NCI-H748 treated with DMSO at 0.1 percent for 48 hours (cell line): ENCODE results near the gene ARHGEF19.
"Not testable (repeated sequence)": the region's sequence is repeated elsewhere in the genome, so short reads cannot be mapped to it uniquely, and the experiment has no call there.

Source experiments
- DNase-seq: peaks from one replicate; lab custom pipeline; 2025; lab: John Stamatoyannopoulos, UW

Gene ARHGEF19

DNA sequence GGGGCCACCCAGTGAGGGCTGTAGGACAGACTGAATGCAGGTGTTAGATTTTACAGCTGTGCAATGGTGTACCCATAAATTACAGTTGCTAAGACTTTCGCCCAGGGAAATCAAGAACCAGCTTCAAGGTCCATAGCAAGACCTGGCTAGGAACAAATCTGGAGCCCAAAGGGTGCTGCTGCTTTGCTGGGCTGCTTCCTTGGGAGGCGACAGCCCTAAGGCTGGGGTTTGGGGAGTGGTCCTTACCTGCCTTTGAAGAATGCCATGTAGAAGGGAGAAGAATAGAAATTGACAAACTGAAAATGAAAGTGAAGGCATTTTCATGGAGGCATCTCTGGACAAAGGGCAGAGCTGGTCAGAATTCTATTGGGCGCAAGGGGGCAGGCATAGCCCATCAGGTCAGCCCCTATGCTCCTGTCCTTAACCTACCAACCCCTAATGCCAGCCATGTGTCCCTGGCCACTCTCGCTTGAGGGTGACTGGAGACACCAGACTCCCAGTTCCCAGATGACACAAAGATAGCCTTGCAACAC, 7.6 kb upstream of the ARHGEF19 start:
- no peak for DNase-seq

DNA sequence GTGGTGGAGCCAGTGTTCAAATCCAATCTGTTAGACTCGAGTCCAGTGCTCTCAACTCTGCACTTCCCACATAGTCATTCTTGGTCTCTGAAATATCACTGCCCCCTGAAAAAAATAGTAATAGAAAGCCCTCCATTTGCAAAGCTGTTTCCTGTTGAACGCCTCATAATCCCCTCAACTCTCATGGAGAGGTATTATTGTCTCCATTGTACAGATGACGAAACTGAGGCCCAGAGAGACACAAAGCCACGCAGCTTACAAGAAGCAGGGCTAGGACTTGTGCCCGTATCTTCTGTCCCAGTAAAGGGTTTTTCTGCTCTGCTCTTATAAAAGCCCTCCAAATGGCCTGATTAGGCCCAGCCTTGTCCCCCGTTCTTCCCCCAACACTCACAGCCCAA, 6.2 kb upstream of the ARHGEF19 start:
- no peak for DNase-seq

DNA sequence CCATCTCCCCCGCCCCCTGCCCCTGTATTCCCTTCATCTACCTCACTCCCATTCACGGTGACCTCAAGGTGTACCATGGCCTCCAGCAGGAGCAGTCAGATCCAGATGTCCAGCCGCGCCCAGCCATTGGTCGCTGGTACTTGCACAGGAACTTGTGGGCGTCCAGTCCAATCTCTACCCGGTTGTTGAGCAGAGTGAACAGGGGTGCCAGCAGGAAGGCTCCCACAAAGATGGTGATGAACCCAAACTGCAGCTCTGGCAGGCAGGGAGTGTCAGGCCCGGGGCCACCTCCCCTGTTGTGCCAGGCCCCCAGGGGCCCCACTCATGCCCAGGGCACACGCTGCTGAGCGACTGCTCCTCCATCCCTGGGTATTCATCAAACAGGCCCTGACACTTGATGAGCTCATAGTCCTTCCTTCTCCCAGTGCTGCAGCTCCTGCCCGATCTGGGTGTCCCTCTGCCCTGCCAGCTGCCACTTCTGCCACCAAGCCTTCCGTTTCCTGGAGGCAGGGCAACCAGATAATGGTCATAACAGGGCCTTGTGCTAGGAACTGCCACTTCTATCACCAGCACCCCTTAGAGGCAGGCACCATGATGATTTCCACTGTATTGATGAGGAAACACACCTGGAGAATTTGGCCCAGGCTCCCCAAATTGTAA, 5.7 kb upstream of the ARHGEF19 start:
- no peak for DNase-seq

DNA sequence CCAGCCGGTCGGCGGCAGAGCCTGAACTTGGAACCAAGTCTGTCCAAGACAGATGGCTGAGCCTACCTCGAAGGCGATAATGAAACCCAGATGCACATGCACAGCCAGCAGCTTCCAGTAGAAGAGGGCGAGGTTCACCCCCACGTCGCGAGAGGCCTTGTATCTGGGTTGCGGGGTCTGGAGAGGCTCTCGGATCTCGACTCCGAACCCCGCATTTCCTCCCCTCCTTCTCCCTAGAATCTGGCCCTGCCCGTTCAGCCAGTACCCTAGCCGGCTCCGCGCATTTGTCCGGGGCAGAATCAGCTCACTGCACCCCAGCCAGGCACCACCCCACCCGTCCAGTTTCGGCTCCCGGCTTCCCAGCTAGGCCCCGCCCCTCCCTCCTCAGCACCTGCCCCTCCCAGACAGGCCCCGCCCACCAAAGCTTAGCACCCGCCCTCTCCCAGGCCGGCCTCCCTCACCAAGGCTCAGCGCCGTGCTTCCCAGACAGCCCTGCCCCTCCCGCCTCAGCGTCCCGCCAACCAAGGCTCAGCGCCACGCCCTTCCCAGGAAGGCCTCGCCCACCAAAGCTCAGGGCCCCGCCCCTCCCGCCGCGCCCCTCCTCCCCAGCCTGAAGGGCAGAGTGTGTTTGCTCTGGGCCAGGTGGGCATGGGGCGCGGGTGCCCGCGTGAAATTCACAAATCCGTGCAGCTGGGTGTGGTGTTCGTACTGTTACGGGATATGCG, 4.8 kb upstream of the ARHGEF19 start:
- peak; percentile 72 for DNase-seq

DNA sequence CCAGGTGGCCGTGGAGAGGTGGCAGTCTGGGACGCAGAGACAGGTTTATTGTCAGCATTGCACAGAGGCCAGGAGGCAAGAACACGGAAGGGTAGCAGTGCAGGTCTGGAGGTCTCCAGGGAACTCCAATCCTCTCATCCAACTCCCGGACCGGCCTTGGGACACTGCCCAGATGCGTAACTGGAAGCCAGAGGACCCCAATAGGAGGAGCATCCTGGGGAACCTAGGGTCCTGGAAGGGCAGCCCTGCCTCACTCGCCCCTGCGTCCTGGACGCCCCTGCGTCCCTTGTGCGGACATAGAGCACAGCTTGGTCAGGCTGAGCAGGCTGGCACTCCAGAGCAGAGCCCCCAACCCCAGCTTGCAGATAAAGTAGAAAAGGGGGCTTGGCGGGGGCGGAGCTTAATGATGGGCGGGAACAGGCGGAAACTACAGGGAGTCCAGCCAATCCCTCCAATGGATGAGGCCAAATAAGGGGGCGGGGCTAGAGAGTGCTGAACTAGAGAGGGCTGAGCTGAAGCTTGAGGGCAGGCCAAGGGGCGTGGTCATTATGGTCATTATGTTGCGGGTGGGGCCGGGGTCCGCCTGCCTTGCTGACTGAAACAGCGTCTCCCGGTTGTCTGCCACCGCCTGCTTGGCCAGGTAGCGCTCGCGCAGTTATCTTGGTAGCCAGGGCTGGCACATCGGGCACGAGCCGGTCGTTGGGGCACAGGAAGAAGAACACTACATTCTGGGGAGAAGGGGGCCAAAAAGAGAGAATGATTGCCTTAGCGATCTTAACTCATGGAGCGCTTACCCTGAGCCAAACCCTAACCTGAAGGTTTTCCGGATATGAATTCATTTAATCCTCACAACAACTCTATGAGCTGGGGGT, 3.7 kb upstream of the ARHGEF19 start:
- DNase-seq: peak; percentile 60

DNA sequence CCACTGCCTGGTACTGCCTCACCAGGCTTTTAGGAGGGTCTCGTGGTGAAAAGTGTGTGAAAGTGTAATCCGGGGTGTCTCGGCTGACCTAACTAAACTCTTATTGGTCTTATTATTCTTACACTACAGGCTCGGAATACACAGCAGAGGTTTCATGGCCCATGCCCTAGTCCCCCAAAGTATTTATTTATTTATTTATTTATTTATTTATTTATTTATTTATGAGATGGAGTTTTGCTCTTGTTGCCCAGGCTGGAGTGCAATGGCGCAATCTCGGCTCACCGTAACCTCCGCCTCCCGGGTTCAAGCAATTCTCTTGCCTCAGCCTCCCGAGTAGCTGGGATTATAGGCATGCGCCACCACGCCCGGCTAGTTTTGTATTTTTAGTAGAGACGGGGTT, 2.8 kb upstream of the ARHGEF19 start:
- not testable (repeated sequence) for DNase-seq

DNA sequence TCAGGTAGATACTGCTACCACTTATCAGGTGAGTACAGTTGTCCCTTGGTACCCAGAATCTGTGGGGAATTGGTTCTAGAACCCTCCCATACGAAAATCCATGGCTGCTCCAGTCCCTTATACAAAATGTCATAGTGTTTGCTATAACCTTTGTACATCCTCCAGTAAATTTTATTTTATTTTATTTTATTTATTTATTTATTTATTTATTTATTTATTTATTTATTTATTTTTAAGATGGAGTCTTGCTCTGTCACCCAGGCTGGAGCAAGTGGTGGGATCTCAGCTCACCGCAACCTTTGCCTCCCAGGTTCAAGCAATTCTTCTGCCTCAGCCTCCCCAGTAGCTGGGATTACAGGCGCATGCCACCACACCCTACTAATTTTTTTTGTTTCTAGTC, 1.1 kb upstream of the ARHGEF19 start:
- not testable (repeated sequence) for DNase-seq

DNA sequence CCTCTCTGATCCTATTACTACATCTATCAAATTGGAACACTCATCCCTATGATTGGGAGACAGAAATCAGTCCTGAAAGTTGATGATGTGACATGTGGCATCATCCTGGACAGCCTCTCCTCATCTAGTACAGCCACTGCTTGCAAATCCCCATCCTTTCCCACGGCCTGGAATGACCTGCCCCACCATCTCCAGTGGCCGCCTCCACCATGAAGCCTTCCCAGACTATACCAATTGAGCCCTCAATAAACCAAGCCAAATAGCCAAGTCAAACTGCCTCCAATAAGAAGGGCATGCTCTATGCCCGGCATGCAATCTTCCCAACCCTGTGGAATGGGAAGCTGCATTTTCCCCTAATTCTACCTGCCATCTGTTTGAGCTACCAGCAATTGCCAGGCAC, 561 bp upstream of the ARHGEF19 start:
- DNase-seq: no peak

DNA sequence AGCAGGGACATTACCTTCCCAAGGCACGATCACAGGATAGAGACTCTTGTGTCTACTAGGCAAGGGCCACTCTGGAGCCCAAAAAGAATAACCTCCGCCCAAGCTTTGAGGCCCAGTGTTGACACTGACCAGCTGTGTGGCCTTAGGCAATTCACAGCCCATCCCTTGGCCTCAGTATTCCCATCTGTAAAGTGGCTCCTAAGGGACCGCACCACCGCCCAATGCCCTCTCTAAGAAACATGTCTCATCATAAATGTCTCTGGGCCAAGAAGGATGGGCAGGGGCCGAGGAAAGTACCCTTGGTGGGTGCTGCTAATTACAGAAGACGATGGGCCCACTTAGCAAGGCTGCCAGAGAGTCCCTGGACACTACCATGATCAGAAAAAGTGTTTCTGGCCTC, 628 bp downstream of the ARHGEF19 start:
- no peak for DNase-seq

DNA sequence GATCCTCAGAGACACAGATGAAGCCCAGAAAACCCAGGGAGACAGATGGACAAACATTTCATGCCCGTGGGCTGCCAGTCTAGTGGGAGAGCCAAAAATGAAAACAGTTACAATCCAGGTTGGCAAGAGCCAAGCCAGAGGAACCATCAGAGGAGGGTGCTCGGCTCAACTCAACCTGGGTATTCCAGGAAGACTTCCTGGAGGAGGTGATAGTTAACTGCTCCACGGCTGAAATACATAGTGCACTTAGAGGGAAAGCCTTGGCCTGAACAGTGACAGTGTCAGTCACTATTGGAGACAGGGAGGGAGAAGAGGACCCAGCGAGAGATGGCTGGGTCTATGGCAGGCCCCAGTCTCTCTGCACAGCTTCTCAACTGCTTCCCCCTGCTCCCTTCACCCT, 1.9 kb downstream of the ARHGEF19 start:
- DNase-seq: no peak

DNA sequence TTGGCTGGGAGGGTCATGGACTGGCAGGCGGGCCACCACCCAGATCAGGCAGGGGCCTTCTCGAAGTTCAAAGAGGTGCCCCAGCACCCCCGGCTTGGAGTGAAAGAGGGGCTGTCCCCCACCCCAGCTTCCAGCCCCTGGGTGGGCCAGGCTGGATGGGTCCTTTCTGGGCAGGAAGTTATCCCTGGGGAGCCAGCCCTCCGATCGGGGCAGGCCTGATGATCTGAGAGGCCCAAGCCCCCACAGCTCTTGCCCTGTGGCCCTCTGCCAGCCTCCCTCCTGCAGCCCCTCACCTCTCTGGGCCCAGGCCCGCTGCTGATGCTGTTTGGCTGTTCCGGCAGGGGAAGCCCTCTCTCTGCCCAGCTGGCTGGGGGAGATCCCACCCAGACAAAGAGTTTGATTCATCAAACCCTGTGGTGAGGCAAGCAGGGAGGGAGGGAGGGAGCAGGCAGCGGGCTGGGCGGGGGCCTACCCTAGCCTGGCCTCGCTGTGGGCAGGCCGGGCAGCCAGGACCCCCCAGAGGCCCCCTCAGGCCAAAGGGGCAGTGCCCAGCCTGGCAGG, 2.5 kb downstream of the ARHGEF19 start:
- DNase-seq: no peak

DNA sequence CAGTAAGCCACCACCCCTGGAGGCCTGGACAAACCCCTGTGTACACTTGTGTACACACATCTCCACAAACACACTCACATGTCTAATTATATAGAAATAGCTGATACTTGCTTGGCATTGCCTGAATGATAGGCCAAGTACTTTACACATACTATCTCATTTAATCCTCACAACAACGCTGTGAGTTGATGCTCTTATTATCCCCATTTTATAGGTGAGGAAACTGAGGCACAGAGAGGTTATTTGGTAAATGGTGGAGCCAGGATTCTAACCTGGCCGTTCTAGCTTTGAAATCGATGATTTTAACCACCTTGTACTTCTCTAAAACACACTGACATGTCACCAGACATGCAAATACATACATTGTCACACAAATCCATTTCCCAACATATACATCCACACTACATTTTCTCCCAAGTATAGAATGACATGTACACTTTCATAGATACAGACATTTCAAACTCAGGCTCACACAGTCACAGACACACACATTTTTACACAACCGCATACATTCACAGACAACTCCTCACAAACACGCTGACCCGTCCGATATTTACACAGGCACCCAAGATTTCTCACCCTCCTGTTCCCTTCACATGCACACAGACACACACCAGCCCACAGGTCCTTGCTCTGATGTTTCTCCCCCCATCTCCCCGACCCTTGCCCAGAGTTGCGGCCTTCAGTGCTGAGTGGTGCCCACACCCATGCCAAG, 3.2 kb downstream of the ARHGEF19 start:
- no peak for DNase-seq

DNA sequence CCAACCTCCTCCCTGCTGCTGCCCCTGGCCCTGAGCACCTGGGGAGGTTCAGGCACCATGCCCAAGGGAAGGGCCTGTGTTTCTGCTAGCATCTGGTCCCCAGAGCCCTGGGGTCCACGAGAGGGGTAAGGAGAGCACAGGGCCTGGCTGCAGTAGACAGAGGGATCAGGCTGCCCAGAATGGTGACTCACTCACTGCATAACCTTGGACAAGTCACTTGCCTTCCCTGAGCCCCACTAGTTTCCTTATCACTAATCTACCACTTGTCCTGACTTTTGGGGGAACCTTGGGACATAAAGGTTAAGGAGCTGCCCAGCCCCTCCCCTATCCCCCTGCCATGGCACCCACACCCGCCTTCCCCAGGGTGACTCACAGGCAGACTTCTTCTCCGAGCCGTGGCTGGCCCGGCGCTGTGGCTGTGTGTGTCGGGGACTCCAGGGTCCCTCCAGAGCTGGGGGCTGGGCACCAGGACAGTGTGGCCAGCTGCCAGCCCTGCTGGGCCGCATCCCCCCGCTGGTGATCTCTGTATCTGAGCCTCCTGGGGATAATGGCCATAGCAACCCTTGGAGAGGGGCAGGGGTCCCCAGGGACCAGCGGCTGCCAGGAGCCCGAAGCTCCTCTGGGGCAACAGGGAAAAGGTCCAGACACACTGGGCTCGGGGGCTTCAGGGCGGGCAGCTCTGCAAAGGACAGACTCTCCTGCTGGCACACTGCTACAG, 4.0 kb downstream of the ARHGEF19 start:
- DNase-seq: no peak

DNA sequence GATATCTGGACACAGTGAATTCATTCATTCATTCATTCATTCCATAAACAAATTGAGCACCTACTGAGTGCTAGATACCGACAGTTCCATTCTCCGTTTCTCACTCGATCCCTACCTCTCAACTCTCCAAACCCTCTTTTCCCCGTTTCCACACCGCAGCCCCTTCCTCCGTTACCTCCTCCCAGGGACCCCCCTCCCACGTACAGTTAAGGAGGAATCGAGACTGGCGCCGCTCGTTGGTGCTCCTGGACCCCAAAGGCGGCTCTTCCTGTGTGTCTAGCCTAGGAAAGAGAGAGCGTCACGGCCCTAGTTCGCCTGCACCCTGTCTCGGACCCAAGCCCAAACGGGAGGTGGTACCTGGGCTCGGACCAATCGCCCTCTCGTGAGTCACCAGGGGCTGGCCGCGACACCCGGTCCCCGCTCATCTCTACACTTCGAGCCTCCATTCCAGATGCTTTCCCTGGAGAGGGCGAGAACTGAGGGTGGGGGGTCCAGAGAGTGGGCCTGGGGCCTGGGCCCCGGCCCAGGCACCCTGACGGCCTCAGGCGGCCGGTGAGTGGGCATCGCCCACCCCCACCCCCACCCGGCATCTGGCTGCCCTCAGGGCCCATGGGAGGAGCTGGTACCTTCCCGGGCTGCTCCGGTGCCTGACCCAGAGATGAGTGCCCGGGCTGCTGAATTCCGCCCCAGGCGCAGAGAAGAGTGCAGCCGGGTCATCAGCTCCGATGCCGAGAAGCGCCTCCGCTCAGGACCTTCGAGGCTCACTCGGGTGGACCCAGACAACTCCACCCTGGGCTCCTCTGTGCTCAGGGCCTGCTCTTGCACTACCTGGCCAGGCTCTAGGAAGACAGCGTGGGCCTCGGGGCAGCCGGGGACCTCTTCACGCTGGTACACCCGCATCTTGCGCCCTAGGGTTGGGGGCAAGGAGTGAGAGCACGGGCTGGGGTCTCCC, 4.9 kb downstream of the ARHGEF19 start:
- no peak for DNase-seq

DNA sequence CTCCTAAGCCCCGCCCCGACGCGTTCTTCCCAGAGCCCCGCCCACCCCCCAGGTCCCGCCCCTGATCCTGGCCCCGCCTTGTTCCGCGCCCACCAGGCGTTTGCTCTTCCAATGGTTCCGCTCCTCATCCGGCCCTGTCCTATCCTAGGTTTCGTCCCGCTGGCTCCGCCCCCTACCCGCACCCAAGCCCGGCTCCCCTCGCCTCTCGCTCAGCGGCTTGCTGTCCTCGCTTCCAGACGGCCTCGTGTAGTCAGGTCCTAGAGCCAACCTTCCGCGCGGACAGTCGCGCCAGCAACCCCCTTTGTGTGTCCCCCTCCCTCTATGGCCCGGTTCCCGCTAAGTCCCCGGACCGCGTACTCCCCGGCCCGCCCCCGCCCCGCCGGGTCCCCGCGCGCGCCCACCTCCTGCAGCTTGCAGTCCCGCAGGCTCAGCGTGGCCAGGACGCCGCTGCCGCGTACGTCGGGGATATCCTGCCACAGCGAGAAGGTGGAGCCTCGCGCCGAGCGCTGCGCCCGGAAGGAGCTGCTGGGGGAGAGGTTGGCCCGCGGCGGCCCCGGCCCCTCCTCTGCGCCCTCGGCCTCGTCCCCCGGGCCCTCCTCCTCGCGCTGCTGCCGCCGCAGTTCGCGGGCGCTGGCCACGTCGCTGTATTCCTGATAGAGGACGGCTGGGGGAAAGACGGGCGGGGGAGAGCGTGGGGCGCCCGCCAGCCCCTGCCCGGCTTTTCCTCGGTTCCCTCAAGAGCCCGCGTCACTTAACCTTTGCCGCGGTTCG, 5.7 kb downstream of the ARHGEF19 start:
- DNase-seq: peak; percentile 87

DNA sequence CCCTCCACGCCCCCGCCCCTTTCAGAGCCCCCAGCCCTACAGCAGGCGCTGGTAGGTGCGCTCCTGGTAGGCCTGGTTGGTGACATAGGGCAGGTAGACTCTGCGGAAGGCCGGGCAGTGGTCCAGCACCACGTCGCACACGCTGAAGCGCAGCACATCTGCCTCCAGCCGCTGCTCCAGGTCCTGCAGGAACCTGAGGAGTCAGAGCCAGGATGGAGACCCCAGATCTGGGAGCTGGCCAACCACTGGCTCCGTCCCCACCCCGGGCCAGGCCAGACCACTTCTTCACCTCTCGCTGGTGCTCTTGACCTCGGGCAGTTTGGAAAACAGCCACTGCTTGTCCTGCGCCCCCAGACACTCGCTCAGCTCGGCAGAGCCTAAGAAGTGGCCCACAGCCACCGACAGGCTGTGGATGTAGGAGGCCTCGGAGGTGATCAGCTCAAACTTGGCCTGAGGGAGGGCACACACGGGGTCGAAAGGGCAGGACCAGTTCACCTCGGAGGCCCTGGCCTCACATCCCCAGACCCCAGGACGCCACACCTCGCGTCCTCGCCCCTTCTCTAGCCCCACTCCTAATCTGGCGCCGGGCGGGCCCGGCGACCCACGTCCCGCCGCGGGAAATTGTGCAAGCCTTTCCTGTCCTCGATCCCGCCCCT, 6.4 kb downstream of the ARHGEF19 start:
- no peak for DNase-seq

DNA sequence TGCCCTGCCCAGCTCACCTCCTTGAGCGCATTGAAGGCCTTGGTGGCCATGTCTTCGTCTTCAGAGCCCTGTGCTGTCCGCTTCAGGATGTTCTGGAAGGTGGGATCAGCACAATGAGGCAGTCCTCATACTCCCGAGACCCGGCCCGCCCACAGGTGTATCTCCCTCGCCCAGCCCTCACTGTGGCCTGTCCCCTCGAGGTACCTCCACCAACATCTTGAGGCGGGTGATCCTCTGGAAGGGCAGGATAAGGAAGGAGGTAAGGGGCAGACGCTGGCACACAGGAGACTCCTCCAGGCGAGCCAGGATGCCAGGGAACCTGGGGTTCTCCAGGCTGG, 7.1 kb downstream of the ARHGEF19 start:
- DNase-seq: no peak

DNA sequence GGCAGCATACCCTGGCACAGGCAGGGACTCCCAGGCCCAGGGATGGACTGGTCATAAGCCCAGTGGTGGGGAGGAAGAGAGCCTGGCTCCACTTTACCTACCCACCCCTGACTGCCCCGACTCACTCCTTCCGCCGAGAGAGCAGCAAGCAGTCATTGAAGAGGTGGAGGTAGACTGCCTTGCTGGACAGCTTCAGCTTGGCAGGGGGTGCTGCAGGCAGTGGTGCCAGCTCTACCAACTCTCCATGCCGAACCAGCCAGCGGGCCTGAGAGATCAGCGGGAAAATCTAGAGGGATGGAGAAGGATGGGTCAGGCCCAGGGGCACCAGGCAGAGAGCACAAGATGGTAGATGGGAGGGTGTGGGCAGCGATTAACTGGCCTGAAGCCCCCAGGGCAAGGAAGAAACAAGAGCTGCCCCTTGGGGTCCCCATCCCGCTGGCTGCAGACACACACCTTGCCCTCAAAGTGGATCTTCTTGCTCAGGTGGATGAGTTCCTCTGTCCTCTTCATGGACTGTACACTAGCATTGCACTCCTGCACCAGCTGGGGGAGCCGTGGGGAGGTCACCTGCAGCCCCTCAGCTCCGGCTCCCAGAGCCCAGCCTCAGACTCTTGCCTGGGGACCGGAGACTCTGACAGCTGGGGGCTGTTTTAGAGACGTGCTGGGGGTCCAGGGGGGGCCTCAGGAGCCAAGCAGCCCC, 7.7 kb downstream of the ARHGEF19 start:
- peak; percentile 4 for DNase-seq
